Measurements from ENCODE around the gene INPP5D. TPM values are rescaled to one million over a fixed set of nuclear protein-coding genes. Genes with fewer than 3 reads are reported as not detected.

INPP5D gene
- total RNA-seq, 2 donors from 2014 or later = 6.5 to 7.1 TPM

- Histone ChIP-seq H3K27ac (no peak overlapping the region), H3K27me3 (no peaks in the 10 kb centered on the region), H3K4me3 (no peak overlapping the region), H3K36me3 (no peaks in the 10 kb centered on the region), H3K4me1 (no peaks in the 10 kb centered on the region), H3K9me3 (no peaks in the 10 kb centered on the region), H3K9ac (ENCODE audit: low read depth in 2 of 2, low read length in 2 of 2) (no peak overlapping the region)
- intact Hi-C loops (cut with DNase I) = no loop called here
- no peak for TF ChIP-seq CTCF (IDR thresholded peaks at IDR 0.05)
- no peak for DNase-seq
Measured at GRCh38 chr2:233026198-233026813, 33.8 kb upstream of the INPP5D start.

GRCh38 chr2:233029321-233029720, 30.8 kb upstream of the INPP5D start:
- intact Hi-C loops (cut with DNase I) = no loop called here

GRCh38 chr2:233031556-233032500, 28.3 kb upstream of the INPP5D start:
- no peaks in the 10 kb centered on the region for H3K4me1 ChIP-seq
- H3K9me3 ChIP-seq = no peaks in the 10 kb centered on the region
- DNase-seq = no peak
- no peak overlapping the region for H3K4me3 ChIP-seq
- no peak for TF ChIP-seq CTCF (IDR thresholded peaks at IDR 0.05)
- H3K9ac ChIP-seq (ENCODE audit: low read depth in 2 of 2, low read length in 2 of 2) = no peak overlapping the region
- H3K36me3 ChIP-seq = no peaks in the 10 kb centered on the region
- H3K27me3 ChIP-seq = no peaks in the 10 kb centered on the region
- no peak overlapping the region for H3K27ac ChIP-seq
- intact Hi-C loops (cut with DNase I) = loop anchor here (5.0 kb wide), 1 partner anchor 180 kb away; no protein-coding TSS in a partner anchor

More at GRCh38 chr2:233029321-233029720, 30.8 kb upstream of the INPP5D start:
- no peak for DNase-seq
- Histone ChIP-seq H3K4me3 (no peak overlapping the region), H3K9ac (ENCODE audit: low read depth in 2 of 2, low read length in 2 of 2) (no peak overlapping the region), H3K27me3 (no peaks in the 10 kb centered on the region), H3K4me1 (no peaks in the 10 kb centered on the region), H3K36me3 (no peaks in the 10 kb centered on the region), H3K9me3 (no peaks in the 10 kb centered on the region), H3K27ac (no peak overlapping the region)
- TF ChIP-seq CTCF (IDR thresholded peaks at IDR 0.05) = no peak

- H3K27ac ChIP-seq = no peak within 1 kb of the TSS
- H3K4me1 ChIP-seq = no peaks in the 10 kb centered on the region
- TF ChIP-seq CTCF (IDR thresholded peaks at IDR 0.05) = no peak
- no peaks in the 10 kb centered on the region for H3K27me3 ChIP-seq
- H3K9ac ChIP-seq (ENCODE audit: low read depth in 2 of 2, low read length in 2 of 2) = no peak within 1 kb of the TSS
- intact Hi-C loops (cut with DNase I) = loop anchor here (5.0 kb wide), 1 partner anchor 180 kb away; no protein-coding TSS in a partner anchor
- no peak for DNase-seq
- no peak within 1 kb of the TSS for H3K4me3 ChIP-seq
- H3K36me3 ChIP-seq = no peaks in the 10 kb centered on the region
- no peaks in the 10 kb centered on the region for H3K9me3 ChIP-seq
Measured at GRCh38 chr2:233032551-233033320, 27.4 kb upstream of the INPP5D start, which contains the start of gene NEU2. NEU2 (plus strand) TSS chr2:233032672; CDS start chr2:233032672, 0 bp downstream.

- no peak overlapping the region for H3K27ac ChIP-seq
Measured at GRCh38 chr2:233033672-233034071, 26.5 kb upstream of the INPP5D start.

More at GRCh38 chr2:233033672-233034071, 26.5 kb upstream of the INPP5D start:
- H3K9ac ChIP-seq (ENCODE audit: low read depth in 2 of 2, low read length in 2 of 2) = no peak overlapping the region
- intact Hi-C loops (cut with DNase I) = loop anchor here (5.0 kb wide), 1 partner anchor 181 kb away; no protein-coding TSS in a partner anchor
- DNase-seq = no peak
- H3K36me3 ChIP-seq = no peaks in the 10 kb centered on the region
- H3K27me3 ChIP-seq = no peaks in the 10 kb centered on the region
- no peaks in the 10 kb centered on the region for H3K9me3 ChIP-seq
- no peak overlapping the region for H3K4me3 ChIP-seq
- no peaks in the 10 kb centered on the region for H3K4me1 ChIP-seq
- TF ChIP-seq CTCF (IDR thresholded peaks at IDR 0.05) = no peak
